Parathyroid adenoma (tissue), 2 donors: ENCODE data around the gene COA7.

Experiments used
- H2AFZ ChIP-seq: fragments of 300-600 bp; sonication (generic); one replicate; pipeline ENCODE4 v1.7.0; 2017; ENCODE audit warnings: antibody characterized with exemption, mild to moderate bottlenecking
- H3K27ac ChIP-seq: fragments of 300-600 bp; sonication (generic); one replicate; pipeline ENCODE4 v1.7.0; 2017
- H3K27me3 ChIP-seq: fragments of 300-600 bp; sonication (generic); one replicate; pipeline ENCODE4 v1.7.0; 2017; ENCODE audit warnings: low read length; ENCODE audit not compliant: control insufficient read depth, insufficient read depth
- H3K36me3 ChIP-seq: fragments of 300-600 bp; sonication (generic); one replicate; pipeline ENCODE4 v1.7.0; 2017; ENCODE audit warnings: low read length; ENCODE audit not compliant: control insufficient read depth, insufficient read depth
- H3K4me1 ChIP-seq: fragments of 300-600 bp; sonication (generic); one replicate; pipeline ENCODE4 v1.7.0; 2017; ENCODE audit warnings: control low read depth
- H3K4me2 ChIP-seq: fragments of 300-600 bp; sonication (generic); one replicate; pipeline ENCODE4 v1.7.0; 2017; ENCODE audit warnings: low read length
- H3K4me3 ChIP-seq: fragments of 300-600 bp; sonication (generic); one replicate; pipeline ENCODE4 v1.7.0; 2017; ENCODE audit warnings: low read depth, low read length
- H3K79me2 ChIP-seq: fragments of 300-600 bp; sonication (generic); one replicate; pipeline ENCODE4 v1.7.0; 2017; ENCODE audit warnings: control low read depth
- H3K9ac ChIP-seq: fragments of 300-600 bp; sonication (generic); one replicate; pipeline ENCODE4 v1.7.0; 2017; ENCODE audit warnings: mild to moderate bottlenecking
- H3K9me3 ChIP-seq: fragments of 300-600 bp; sonication (generic); one replicate; pipeline ENCODE4 v1.7.0; 2017; ENCODE audit warnings: low read length; ENCODE audit not compliant: control insufficient read depth
- CTCF ChIP-seq: fragments of 300-600 bp; sonication (generic); IDR thresholded peaks from one replicate; pipeline ENCODE4 v1.7.0; 2017; ENCODE audit warnings: antibody characterized with exemption, mild to moderate bottlenecking
- donor health status: primary hyperparathyroidism.

The COA7 gene

GRCh38 chr1:52662645-52663313, 35.4 kb downstream of the COA7 start:
- H3K9ac ChIP-seq: no peak overlapping the region
- no peaks in the 10 kb centered on the region for H3K27me3 ChIP-seq
- no peaks in the 10 kb centered on the region for H3K4me1 ChIP-seq
- no peak overlapping the region for H2AFZ ChIP-seq
- no peak for TF ChIP-seq CTCF
- no peak overlapping the region for H3K4me3 ChIP-seq
- no peak overlapping the region for H3K4me2 ChIP-seq
- H3K79me2 ChIP-seq: no peaks in the 10 kb centered on the region
- H3K9me3 ChIP-seq: no peaks in the 10 kb centered on the region
- H3K36me3 ChIP-seq: no peaks in the 10 kb centered on the region
- no peak overlapping the region for H3K27ac ChIP-seq

- no peak overlapping the region for H3K27ac ChIP-seq
- H2AFZ ChIP-seq: no peak overlapping the region
- no peaks in the 10 kb centered on the region for H3K79me2 ChIP-seq
- H3K36me3 ChIP-seq: no peaks in the 10 kb centered on the region
- TF ChIP-seq CTCF: no peak
- H3K4me1 ChIP-seq: no peaks in the 10 kb centered on the region
- no peak overlapping the region for H3K9ac ChIP-seq
- H3K4me3 ChIP-seq: no peak overlapping the region
- no peaks in the 10 kb centered on the region for H3K27me3 ChIP-seq
- H3K9me3 ChIP-seq: no peaks in the 10 kb centered on the region
- no peak overlapping the region for H3K4me2 ChIP-seq
Observed at GRCh38 chr1:52660807-52661206, 37.3 kb downstream of the COA7 start.

- no peak for TF ChIP-seq CTCF
Observed at GRCh38 chr1:52659851-52660596, 38.1 kb downstream of the COA7 start.

GRCh38 chr1:52659356-52659755, 38.8 kb downstream of the COA7 start:
- H3K36me3 ChIP-seq: no peaks in the 10 kb centered on the region
- H3K4me2 ChIP-seq: no peak overlapping the region
- no peaks in the 10 kb centered on the region for H3K79me2 ChIP-seq
- no peak for TF ChIP-seq CTCF
- no peak overlapping the region for H3K4me3 ChIP-seq
- H3K9ac ChIP-seq: no peak overlapping the region
- H3K27ac ChIP-seq: no peak overlapping the region
- no peaks in the 10 kb centered on the region for H3K4me1 ChIP-seq
- H3K27me3 ChIP-seq: no peaks in the 10 kb centered on the region
- H3K9me3 ChIP-seq: no peaks in the 10 kb centered on the region
- no peak overlapping the region for H2AFZ ChIP-seq

More at GRCh38 chr1:52659851-52660596, 38.1 kb downstream of the COA7 start:
- no peak overlapping the region for H3K9ac ChIP-seq
- H3K4me1 ChIP-seq: no peaks in the 10 kb centered on the region
- H3K27me3 ChIP-seq: no peaks in the 10 kb centered on the region
- no peaks in the 10 kb centered on the region for H3K36me3 ChIP-seq
- no peaks in the 10 kb centered on the region for H3K9me3 ChIP-seq
- H3K4me3 ChIP-seq: no peak overlapping the region
- H3K4me2 ChIP-seq: no peak overlapping the region
- no peak overlapping the region for H3K27ac ChIP-seq
- H3K79me2 ChIP-seq: no peaks in the 10 kb centered on the region
- H2AFZ ChIP-seq: no peak overlapping the region
